ENCODE measurements around the gene NKD2.
"Not testable (repeated sequence)": the region's sequence is repeated elsewhere in the genome, so short reads cannot be mapped to it uniquely, and the experiment has no call there.

The NKD2 gene

DNA sequence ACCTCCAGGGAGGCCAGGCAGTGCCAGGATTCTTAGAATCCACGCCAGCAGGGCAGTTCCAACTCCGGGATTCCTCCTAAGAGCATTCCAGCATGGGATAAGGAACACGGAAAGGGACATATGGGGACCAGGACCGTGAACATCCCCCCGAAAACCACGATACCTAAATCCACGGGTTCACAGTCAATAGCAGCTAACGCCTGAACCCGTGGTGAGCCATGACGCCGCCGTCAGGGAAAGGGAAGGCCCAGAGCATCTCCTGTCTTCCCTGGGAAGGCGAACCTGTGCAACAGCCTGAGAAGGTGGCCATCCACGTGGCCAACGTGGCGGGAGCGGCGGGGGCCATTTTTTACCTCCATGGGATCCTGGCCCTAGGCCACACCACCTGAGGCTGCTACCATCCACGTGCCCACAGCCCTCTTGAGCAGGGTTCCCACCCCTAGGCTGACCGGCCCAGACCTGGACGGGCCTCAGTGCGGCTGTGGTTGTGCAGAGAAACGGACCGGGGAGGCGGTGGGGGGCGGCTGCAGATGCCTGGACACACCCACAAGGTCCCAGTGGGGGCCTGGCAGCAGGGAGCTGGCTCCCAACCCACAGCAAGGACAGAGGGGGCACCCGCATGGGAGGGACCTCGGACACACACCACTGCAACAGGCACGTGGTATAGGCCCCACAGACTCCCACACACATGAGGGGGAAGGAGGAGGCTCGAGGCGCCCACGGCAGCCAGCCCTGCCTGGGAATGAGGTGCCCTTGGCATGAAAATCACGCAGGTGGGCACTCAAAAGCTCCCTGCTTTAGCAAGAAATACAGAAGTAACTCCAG, 60.5 kb downstream of the NKD2 start:
- no peak for DNase-seq (ENCODE audit: low read depth, low spot score)

DNA sequence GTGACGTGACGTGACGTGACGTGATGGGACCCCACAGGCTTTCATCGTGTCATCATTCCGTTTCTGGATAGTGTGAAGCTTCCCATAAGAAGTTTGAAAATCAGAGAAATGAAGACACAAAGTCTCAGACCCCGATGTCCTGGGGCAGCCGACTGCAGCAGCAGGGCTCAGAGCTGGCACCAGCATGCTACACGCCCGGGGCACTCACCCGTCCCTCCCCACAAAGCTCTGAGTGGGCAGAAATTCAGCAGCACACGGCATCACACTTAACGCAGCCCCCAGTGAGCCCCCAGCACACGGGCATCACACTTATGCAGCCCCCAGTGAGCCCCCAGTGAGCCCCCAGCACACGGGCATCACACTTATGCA, 61.1 kb downstream of the NKD2 start:
- no peak for DNase-seq (ENCODE audit: low read depth, low spot score)

DNA sequence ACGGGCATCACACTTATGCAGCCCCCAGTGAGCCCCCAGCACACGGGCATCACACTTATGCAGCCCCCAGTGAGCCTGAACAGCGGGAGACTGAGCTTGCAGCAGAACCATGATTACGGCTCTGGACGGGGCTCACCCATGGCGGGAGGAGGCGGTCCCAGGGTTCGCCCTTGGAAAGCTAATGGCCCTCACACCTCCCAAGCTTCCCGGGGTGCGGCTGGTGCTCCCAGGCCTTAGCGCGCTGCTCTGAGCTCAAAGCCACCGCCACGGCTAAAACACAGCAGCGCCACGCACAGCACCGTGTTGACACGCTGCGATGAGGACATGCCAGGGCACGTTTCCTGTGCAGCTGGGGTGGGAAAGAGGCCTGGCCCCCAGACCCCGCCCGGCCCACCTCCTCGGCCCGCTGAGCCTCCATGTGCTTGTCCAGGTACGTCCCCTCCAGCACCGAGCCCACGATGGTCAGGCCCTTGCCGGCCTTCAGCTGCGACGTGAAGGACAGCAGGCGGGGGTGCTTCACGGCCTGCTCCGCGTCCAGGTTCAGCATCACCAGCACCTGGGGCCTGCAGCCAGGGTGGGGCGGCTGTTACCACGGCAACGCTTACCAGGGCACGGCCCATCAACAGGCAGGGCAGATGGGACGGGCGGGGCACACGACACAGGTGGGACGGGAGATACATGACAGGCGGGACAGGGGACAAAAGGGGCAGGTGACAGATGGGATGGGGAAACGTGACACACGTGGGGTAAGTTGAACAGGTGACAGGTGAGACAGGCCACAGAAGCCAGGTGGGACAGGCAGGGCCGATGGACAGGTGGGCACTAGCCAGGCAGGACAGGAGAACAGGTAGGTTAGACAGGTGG, 64.9 kb downstream of the NKD2 start:
- DNase-seq (ENCODE audit: low read depth, low spot score) = no peak

DNA sequence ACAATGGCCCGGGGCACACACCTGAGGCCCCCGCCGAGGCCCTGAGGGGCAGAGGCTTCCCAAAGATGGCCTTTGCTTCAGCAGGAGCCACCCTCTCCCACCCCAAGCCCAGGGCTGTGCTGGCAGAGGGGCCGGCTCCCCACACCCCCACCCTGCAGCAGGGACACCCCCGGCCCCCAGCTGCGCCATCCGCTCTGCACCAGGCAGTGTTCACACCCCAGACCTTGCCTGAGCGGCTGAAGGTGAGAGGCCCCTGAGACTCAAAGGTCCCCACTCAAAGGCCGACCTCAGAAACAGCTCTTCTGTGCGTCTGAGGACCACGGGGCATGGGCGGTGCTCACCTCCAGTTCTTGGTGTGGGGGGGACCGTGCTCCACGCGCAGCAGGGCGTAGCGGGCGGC, 65.6 kb downstream of the NKD2 start:
- DNase-seq (ENCODE audit: low read depth, low spot score) = no peak

DNA sequence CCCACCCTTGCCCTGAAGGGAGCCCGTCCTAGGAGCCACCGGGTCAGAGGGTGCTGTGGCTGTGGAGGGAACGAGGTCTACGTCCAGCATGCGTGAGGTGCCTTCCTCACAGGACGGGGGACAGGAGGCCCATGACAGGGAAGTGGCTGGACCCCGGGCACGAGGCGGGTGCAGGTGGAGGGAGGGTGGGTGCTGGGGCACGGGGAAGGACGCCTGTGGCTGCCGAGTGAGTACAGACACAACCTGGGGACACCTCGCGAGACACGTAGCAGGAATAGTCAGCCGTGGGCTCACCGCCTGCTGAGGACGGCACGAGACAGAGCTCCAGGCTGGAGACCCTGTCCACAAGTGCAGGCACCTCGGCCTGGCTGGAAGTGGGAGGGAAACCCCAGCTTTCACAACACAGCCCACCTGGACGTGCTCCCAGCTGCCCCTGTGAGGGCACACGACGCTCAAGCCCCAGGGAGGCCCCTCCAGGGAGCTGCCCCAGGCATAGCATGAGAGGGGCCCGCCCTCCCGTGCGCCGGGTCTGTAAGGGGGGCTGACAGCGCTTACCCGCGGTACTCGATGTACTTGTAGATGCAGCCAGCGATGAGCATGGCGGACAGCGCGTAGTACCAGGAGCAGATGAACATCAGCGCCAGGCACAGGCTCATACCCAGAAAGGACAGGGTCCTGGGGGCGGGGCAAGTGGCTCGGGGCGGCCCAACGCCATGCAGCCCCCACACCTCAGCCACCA, 66.4 kb downstream of the NKD2 start:
- DNase-seq (ENCODE audit: low read depth, low spot score) = no peak

DNA sequence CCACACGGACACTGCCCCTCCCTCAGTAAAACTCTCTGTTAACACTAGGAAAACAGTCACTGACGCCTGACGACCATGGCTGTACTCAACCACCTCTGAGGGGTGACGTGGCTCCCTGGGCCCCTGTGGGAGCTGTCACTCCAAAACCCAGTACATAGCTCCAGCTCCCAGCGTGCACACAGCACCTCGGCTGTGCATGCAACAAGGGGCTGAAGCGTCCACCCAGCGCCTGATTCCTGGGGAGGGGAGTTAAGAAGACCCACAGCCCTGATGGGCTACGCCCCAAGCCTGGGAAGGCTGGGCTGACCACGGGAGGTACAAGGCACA, 66.9 kb downstream of the NKD2 start:
- DNase-seq (ENCODE audit: low read depth, low spot score) = no peak

DNA sequence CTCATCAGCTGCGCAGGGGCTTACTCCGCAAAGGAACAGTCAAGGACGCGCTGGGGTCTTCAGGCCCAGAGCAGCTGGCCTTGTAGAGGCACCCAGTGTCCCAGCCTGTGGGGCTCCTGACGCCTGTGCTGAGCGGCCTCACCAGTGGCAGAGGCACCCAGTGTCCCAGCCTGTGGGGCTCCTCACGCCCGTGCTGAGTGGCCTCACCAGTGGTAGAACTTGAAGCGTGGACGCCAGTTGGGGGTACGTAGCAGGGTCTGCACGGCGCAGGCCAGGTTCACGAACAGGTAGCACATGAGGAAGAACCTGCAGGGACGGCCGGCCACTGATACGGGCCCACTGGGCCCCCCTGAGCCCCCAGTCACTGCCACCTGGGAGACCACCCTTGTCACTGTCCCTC, 67.3 kb downstream of the NKD2 start:
- no peak for DNase-seq (ENCODE audit: low read depth, low spot score)

DNA sequence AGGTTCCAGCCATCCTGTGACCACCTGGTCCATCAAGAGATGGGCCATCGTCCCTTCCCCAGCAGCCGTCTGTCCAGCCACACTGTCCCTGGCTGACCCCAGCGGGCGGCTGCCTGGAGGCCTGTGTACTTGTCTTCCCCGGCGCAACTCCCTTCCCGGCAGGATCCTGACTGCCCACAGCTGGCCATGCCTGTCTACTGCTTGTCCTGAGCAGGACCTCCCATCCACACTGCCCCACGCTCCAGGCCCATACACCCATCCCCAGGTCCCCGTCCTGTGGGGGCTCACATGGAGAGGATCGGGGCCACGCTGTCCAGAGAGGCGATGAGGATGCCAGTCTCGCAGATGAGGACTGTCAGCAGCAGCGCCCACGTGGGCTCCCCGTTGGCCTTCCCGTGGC, 67.8 kb downstream of the NKD2 start:
- no peak for DNase-seq (ENCODE audit: low read depth, low spot score)

DNA sequence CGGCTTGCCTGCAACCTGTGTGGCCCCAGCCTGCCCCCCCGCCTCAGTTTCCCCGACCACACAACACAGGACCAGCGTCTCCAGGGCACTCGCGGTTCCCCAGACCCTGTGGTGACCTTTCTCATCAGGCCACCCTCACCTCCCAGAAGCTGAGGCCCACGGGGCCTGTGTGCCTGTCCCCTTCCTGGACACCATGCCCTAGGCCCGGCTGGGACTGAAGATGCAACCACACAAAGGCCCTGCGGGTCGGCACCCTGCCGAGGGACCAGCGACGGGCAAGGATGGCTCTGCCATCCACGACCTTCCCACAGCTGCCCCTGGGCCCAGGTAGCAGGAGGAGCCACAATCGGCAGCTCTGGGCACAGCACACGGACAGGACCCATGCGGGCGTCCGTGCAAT, 68.4 kb downstream of the NKD2 start:
- DNase-seq (ENCODE audit: low read depth, low spot score) = no peak

DNA sequence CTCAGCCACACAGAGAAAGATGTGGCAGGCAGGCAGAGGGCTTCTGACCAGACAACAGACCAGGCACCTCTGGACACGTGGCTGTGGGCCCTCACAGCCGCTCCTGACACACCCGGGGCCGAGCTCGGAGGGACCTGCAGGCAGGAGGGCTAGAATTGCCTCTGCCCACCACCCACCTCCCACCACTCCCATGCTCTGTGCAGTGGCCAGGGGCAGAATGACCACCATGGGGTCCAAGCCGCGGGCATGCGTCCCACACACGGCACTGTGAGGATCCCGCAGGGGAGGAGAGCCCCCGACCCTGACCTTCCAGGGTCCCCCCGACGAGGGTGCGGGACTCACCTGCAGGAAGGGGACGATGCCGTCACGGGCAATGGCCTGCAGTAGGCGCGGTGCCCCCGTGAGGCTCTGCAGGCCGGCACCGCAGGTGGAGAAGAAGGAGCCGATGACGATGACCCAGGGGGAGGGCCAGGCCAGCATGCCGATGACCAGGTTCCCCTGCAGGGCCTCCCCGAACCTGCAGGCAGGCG, 69.0 kb downstream of the NKD2 start:
- no peak for DNase-seq (ENCODE audit: low read depth, low spot score)

DNA sequence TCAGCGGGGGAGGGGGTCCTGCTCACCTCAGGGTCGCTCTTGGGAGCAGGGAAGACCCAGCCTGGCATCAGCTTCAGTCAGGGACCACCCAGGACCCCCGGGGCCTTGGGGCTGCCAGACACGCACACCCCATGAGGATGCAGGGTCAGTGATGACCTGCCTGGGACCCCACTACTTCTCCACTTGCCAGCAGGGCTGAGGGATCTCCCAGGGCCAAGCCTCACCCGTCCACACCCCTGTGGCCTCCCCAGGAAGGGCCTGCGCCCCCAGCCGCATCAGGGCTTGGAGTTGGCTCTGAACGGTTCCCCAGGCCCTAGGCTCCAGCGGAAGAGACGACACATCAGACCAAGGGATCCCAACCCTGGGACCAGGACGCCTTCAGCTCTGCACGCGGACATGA, 69.6 kb downstream of the NKD2 start:
- DNase-seq (ENCODE audit: low read depth, low spot score) = no peak

DNA sequence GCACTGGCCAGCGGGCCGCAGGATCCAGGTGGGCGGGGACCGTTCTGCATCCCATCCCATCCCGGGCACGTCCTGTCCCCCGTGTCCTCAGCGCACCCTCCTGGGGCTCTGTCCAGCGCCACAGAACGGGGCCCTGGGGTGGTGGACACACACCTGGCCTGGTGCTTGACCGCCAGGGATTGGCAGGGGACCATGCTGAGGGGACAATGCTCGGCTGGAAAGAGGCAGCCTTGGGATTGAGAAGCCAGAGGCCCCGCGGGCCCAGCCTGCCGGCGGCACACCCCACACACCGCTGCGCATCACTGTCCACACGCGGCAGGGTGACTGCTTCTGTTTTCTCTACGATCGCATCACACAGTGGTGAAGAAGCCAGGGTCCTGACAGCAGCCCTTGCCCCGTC, 70.2 kb downstream of the NKD2 start:
- no peak for DNase-seq (ENCODE audit: low read depth, low spot score)

DNA sequence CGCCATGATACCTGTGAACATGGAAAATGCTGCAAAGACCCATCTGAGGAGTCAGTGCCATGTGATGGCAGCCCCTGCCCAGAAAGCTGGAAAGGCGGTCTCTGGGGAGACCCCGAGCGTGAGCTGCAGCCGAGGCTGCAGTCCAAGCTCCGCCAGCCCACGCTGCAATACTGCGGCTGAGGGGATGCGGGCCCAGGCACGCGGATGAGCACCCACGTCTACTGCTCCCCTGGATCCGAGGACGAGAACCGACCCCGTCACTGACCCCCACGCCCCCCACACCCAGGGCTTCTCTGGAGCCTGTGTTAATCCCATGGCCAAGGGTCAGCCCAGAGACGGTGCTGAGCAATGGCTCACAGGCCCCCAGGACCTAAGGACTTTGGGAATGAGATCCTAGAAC, 70.9 kb downstream of the NKD2 start:
- DNase-seq (ENCODE audit: low read depth, low spot score) = no peak

DNA sequence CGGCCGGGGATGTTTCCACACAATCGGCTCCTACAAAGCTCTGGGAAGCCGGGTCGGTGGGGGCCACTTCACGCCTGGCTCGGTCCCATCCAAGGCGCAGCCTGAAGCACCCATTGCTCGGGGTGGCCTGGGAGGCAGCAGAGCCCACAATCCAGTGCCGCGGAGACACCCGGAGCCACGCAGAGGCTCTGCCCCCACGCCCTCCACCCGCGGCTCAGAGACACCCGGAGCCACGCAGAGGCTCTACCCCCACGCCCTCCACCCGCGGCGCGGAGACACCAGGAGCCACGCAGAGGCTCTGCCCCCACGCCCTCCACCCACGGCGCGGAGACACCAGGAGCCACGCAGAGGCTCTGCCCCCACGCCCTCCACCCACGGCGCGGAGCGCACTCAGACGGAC, 71.4 kb downstream of the NKD2 start:
- DNase-seq (ENCODE audit: low read depth, low spot score) = no peak

DNA sequence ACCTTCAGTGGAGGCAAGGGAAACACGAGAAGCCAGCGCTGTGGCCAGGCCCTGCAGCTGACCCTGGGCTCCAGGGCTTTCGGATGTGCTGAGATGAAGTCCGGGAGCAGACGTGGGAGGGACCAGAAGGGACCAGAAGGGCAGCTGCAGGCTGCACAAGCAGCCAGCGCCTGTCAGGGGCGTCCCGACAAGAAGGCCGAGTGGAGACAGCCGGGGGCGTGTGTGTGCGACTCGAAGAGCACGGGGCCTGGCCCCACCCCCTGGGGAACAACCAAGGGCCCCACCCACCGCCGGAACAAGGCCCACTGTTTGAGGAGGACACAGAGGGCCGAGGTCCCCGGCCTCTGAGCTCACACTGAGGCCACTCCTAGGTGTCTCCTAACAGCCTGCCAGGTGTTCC, 71.8 kb downstream of the NKD2 start:
- DNase-seq (ENCODE audit: low read depth, low spot score) = no peak

DNA sequence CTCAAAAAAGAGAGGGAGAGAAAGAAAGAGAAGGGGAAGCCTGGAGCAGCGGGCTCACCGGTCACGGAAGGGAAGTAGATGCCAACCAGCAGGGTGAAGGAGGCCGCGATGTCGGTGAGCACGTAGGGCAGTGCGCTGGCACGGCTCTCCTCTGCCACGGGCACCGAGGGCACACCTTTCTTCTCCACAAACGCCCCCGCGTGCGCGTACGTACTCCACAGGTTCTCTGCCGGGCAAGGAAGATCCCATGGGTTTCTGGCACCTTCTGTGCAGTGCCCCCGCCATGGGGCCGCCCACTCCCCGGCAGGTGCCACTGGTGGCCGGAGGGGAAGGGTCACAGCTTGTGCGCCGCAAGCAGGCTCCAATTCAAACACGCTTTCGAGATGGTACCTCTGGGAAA, 72.9 kb downstream of the NKD2 start:
- DNase-seq (ENCODE audit: low read depth, low spot score) = no peak

DNA sequence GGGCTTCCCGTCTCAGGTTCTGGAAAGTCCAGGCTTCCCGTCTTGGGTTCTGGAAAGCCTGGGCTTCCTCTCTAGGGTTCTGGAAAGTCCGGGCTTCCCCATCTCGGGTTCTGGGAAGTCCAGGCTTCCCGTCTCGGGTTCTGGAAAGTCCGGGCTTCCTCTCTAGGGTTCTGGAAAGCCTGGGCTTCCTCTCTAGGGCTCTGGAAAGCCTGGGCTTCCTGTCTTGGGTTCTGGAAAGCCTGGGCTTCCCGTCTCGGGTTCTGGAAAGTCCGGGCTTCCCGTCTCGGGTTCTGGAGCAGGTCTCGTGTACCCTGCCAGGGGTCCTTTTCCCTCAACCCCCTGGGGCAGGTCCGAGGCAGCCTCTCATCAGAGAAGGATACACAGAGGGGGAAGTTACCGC, 74.4 kb downstream of the NKD2 start:
- DNase-seq (ENCODE audit: low read depth, low spot score) = not testable (repeated sequence)

DNA sequence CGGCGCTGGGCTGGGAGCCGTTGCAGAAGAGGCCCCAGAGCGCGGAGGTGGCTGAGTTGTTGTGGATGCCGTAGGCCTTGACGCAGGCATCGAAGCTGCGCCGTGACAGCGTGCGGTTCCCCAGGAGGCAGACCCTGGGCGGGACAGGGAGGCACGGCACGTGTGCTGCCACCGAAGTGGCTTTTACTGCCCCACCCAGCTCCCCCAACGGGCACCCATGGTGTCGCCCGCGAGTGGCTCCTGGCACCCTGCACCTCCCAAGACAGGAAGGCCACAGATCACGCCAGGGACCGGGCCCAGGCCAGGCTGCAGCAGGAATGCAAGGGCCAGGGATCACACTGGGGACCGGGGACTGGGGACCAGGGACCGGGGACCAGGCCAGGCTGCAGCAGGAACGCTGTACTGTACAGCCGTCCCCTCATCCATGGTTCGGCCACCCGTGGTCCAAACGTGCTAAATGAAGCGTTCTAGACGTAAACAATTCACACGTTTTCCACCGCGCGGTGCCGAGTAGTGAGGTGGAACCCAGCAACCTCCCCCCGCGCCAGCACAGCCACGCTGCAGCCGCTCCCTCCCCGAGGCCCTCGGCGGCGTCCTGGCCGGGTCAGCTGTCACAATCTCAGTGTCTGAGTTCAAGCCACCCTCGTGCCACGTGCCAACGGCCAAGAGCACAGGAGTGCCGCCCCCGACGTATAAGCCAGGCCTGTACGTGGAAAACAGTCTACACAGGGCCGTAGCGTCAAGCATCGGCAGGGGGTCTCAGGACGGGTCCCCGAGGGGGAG, 75.4 kb downstream of the NKD2 start:
- no peak for DNase-seq (ENCODE audit: low read depth, low spot score)

DNA sequence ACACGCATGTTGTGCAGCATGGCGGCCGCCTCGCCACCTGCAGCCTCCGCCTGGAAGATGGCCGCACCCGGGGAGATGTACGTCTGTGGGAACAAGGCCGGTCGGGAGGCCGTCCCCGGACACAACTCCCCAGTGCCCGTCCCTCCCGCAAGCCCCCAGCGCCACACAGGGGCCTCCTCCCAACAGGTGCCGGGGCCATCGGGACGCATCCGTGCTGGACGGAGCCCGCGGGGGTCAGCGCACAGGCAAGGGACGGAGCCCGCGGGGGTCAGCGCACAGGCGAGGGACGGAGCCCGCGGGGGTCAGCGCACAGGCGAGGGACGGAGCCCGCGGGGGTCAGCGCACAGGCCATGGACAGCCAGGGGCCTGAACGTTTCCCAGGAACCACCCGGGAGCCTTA, 76.8 kb downstream of the NKD2 start:
- DNase-seq (ENCODE audit: low read depth, low spot score) = no peak

DNA sequence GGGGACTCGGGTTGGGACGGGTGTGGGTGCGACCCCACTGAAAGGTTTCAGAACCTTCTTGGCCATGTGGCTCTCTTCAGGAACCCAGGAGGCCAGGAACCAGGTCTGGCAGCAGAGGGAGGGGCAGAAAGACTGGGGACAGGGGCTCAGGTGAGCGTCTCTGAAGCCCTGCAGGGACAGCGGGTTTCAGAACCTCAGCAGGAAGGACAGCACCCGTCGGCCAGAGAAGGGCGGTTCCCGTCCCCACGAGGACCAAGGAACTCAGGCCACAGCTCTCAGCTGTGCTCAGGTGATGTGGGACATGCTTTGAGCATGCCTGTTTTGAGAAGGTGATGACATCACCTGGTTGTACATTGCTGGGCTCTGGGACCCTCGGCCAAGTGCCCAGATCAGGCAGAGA, 77.5 kb downstream of the NKD2 start:
- DNase-seq (ENCODE audit: low read depth, low spot score) = no peak

DNA sequence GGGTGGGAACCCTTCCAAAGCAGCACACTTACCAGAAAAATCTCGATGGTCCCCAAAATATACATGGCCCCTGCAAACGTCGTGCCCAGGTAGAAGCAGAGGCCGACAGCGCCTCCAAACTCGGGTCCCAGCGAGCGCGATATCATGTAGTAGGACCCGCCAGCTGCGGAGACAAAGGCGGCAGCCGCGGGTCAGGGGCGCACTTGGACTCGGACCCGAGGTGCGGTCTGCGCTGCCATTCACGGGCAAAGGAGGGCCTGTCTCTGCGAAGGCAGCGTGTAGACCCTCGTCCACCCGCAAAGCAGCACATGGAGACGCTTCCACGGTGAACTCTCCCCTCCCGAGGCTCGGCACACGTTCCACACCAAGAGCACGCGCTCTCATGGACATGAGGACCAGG, 78.3 kb downstream of the NKD2 start:
- no peak for DNase-seq (ENCODE audit: low read depth, low spot score)

DNA sequence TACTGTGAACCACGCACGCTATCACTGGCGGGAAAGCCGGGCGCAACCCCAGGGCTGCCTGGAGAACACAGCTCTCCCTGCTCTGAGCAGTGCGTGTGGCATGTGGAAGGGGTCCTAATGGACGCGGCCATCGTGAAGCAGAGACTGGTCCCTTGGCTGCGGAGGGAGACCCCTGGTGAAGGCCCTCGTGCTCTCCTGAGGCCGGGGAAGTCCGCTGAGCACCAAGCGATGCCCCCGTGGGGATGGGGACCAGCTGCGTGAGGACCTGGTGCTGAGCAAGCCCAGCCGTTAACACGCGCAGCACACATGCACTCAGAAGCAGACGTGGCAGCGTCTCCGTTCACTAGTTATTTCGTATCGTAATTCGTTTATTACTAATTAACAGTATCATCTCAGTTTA, 78.8 kb downstream of the NKD2 start:
- DNase-seq (ENCODE audit: low read depth, low spot score) = no peak

Measured in activated naive CD8-positive, alpha-beta T cell treated with anti-CD3 and anti-CD28 coated beads, Interleukin-2, amount 50 U/mL, for 16 hours (primary cell).